Stimulated activated CD4-positive, alpha-beta T cell treated with anti-CD3 and anti-CD28 coated beads, Interleukin-1b, Interleukin-23, amount 100 ng/mL, for 24 hours (primary cell): ENCODE measurements around the gene TAF1C.

Experiments used
- DNase-seq, 4 experiments: peaks; one replicate each; pipeline ENCODE4 v3.0.0-alpha.2; 2020; ENCODE audit warnings: low read depth in 4 of 4, low spot score in 1 of 4

The TAF1C gene

DNA sequence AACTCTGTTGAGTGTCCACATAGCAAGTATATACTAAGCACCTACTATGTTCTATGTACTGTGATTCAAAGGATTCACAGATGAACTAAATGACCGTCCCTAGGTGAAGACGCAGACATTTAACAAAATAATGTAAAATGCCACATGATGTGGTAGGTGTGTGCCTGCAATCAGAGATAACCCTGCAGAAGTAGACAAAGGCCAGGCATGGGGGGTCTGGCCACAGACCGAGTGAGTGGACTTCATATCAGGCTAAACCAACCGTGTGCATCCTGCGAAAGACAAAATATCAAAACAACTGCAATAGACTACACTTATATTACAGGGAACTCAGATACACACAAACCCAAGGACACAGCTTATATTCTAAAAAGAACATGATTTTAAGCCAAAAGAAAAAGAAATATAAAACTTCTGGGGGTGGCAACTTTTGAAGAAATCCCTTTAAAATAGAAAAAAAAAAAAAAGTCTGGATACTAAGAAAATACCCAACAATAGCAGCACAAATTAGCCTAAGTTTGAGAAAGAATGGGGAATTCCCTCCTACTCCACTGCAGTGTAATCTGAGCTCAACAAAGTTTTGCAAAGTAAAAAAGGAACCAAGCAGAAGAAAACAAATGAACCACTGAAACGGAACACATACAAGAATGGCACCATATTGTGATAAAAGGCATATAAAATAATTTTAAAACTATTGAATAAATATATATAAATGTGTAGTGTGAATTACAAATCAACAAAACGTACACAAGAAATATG, 54.2 kb downstream of the TAF1C start:
- no peak for DNase-seq

DNA sequence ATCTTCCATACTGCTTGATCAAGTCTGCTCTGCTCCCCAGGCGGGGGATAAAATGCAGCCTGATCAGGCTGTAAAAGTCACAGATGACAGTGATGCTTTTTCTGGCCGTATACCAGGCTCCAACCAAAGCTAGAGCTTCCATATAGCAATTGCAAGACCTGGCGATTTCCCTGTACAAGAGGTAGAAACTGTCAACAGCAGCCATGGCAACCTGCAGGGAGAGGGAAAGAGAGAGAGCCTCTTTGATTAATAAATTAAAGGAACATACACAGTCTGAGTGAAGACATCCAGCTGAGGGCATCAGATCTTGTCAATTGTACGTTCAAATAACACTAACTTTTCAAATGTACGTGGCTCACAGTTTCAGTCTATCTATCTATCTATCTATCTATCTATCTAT, 55.7 kb downstream of the TAF1C start:
- no peak for DNase-seq
